Measurements from ENCODE around the gene MACC1. TPM values are rescaled to one million over a fixed set of nuclear protein-coding genes. Genes with fewer than 3 reads are reported as not detected.

Gene MACC1
- total and polyA plus RNA-seq, 2 donors (not counting 1 experiment from before 2014, with no cell fraction given): 0.92 to 6.2 TPM

GRCh38 chr7:20140291-20141001 lies 76.7 kb downstream of the MACC1 start:
- H3K36me3 ChIP-seq (replicated peaks in 1 of 2; ENCODE audit: control extremely low read depth in 1 of 2, control insufficient read depth in 1 of 2, extremely low read depth in 1 of 2, insufficient read depth in 2 of 2, low read length in 1 of 2): peaks cover 3 to 7% of the 10 kb centered on the region in 2 experiments
- no peak overlapping the region for H3K4me2 ChIP-seq (replicated peaks; ENCODE audit: low read depth, low read length, poor library complexity, severe bottlenecking)
- Mint-ChIP-seq H3K4me1 (peaks cover 7% of the 10 kb centered on the region), H3K27me3 (no peaks in the 10 kb centered on the region), H3K4me3 (no peak overlapping the region), H3K27ac (no peak overlapping the region), H3K9me3 (ENCODE audit: insufficient read depth) (no peaks in the 10 kb centered on the region)
- H3K79me2 ChIP-seq (ENCODE audit: control insufficient read depth, insufficient read depth, low read length): no peaks in the 10 kb centered on the region
- no peak overlapping the region for H2AFZ ChIP-seq (ENCODE audit: insufficient read depth, low read depth, low read length, poor library complexity, severe bottlenecking)
- 68% methylated on average over 3 of the region's 4 CpGs for WGBS (ENCODE audit: insufficient coverage)
- TF ChIP-seq EZH2 (IDR thresholded peaks at IDR 0.05; ENCODE audit: borderline replicate concordance, insufficient read depth, low read depth, low read length, poor library complexity, severe bottlenecking) (no peak), CTCF (IDR thresholded peaks at IDR 0.05) (no peak)
- H3K27me3 ChIP-seq (replicated peaks in 1 of 4; ENCODE audit: control extremely low read depth in 1 of 4, control insufficient read depth in 3 of 4, insufficient read depth in 4 of 4, low read length in 3 of 4): no peaks in the 10 kb centered on the region
- ATAC-seq (ENCODE audit: low read depth) (no peak), DNase-seq (no peak)
- CTCF ChIA-PET: interaction anchor here (0.6 kb wide), 1 partner anchor 17 kb away, joined by 3 read pairs; no protein-coding TSS in a partner anchor
- H3K4me1 ChIP-seq (ENCODE audit: control insufficient read depth in 2 of 2, insufficient read depth in 2 of 2, low read length in 2 of 2): no peaks in the 10 kb centered on the region
- no peak overlapping the region for H3K27ac ChIP-seq (ENCODE audit: low read length in 2 of 2)
- H3K9me3 ChIP-seq (ENCODE audit: control extremely low read depth in 1 of 3, control insufficient read depth in 2 of 3, insufficient read depth in 1 of 3, low read length in 2 of 3): no peaks in the 10 kb centered on the region
- POLR2A ChIA-PET: no interaction called here
- no peak overlapping the region for H3K9ac ChIP-seq (ENCODE audit: low read length)
- intact Hi-C loops (cut with micrococcal nuclease): no loop called here
- H4K20me1 ChIP-seq (ENCODE audit: control insufficient read depth, insufficient read depth, low read length, poor library complexity, severe bottlenecking): no peaks in the 10 kb centered on the region
- H3K4me3 ChIP-seq (ENCODE audit: control extremely low read depth in 1 of 5, extremely low read depth in 1 of 5, insufficient read depth in 1 of 5, low read depth in 2 of 5, low read length in 4 of 5): no peak overlapping the region

- CTCF ChIA-PET: no interaction called here
- no CpG with 5 or more reads among the region's 2 CpGs for WGBS (ENCODE audit: insufficient coverage)
Measured at GRCh38 chr7:20136647-20137046, 80.5 kb downstream of the MACC1 start.

More at GRCh38 chr7:20136647-20137046, 80.5 kb downstream of the MACC1 start:
- Histone ChIP-seq H2AFZ (ENCODE audit: insufficient read depth, low read depth, low read length, poor library complexity, severe bottlenecking) (no peak overlapping the region), H3K4me3 (ENCODE audit: control extremely low read depth in 1 of 5, extremely low read depth in 1 of 5, insufficient read depth in 1 of 5, low read depth in 2 of 5, low read length in 4 of 5) (no peak overlapping the region), H3K27ac (ENCODE audit: low read length in 2 of 2) (no peak overlapping the region), H3K9me3 (ENCODE audit: control extremely low read depth in 1 of 3, control insufficient read depth in 2 of 3, insufficient read depth in 1 of 3, low read length in 2 of 3) (no peaks in the 10 kb centered on the region), H3K27me3 (replicated peaks in 1 of 4; ENCODE audit: control extremely low read depth in 1 of 4, control insufficient read depth in 3 of 4, insufficient read depth in 4 of 4, low read length in 3 of 4) (no peaks in the 10 kb centered on the region), H3K79me2 (ENCODE audit: control insufficient read depth, insufficient read depth, low read length) (no peaks in the 10 kb centered on the region), H4K20me1 (ENCODE audit: control insufficient read depth, insufficient read depth, low read length, poor library complexity, severe bottlenecking) (no peaks in the 10 kb centered on the region), H3K9ac (ENCODE audit: low read length) (no peak overlapping the region), H3K36me3 (replicated peaks in 1 of 2; ENCODE audit: control extremely low read depth in 1 of 2, control insufficient read depth in 1 of 2, extremely low read depth in 1 of 2, insufficient read depth in 2 of 2, low read length in 1 of 2) (peaks cover 0 to 5% of the 10 kb centered on the region in 2 experiments), H3K4me2 (replicated peaks; ENCODE audit: low read depth, low read length, poor library complexity, severe bottlenecking) (no peak overlapping the region), H3K4me1 (ENCODE audit: control insufficient read depth in 2 of 2, insufficient read depth in 2 of 2, low read length in 2 of 2) (no peaks in the 10 kb centered on the region)
- no peak for DNase-seq
- Mint-ChIP-seq H3K4me1 (peaks cover 7% of the 10 kb centered on the region), H3K27me3 (no peaks in the 10 kb centered on the region), H3K9me3 (ENCODE audit: insufficient read depth) (no peaks in the 10 kb centered on the region), H3K27ac (no peak overlapping the region), H3K4me3 (no peak overlapping the region)
- ATAC-seq (ENCODE audit: low read depth): no peak
- POLR2A ChIA-PET: no interaction called here
- intact Hi-C loops (cut with micrococcal nuclease): no loop called here
- TF ChIP-seq CTCF (IDR thresholded peaks at IDR 0.05): no peak
- no peak for TF ChIP-seq EZH2 (IDR thresholded peaks at IDR 0.05; ENCODE audit: borderline replicate concordance, insufficient read depth, low read depth, low read length, poor library complexity, severe bottlenecking)
